HG03095 (cell line): ENCODE results near the gene ZNF608.

Source experiments
- ATAC-seq: cut with Tn5 transposase; IDR thresholded peaks from one replicate; pipeline ENCODE4 v1.9.1; 2021; ENCODE audit warnings: moderate library complexity; ENCODE audit not compliant: unreplicated experiment

ZNF608 gene

GRCh38 chr5:124696898-124697297 is 49.5 kb downstream of the ZNF608 start:
- no peak for ATAC-seq
